HUES64 (cell line): ENCODE results near the gene BRDT.

Experiments used
- H3K27ac ChIP-seq: 2 replicates; pipeline ENCODE4 v1.7.0; 2013; ENCODE audit warnings: low read depth, low read length, inconsistent platforms
- H3K27me3 ChIP-seq: 2 replicates; pipeline ENCODE4 v1.6.1; 2013; ENCODE audit warnings: mild to moderate bottlenecking, low read length; ENCODE audit not compliant: insufficient read depth
- H3K36me3 ChIP-seq: 2 replicates; pipeline ENCODE4 v1.6.1; 2013; ENCODE audit warnings: mild to moderate bottlenecking, low read length; ENCODE audit not compliant: insufficient read depth
- H3K4me1 ChIP-seq: 2 replicates; pipeline ENCODE4 v1.6.1; 2013; ENCODE audit warnings: mild to moderate bottlenecking, low read length, moderate library complexity; ENCODE audit not compliant: insufficient read depth
- H3K4me3 ChIP-seq: 2 replicates; pipeline ENCODE4 v1.5.1; 2013; ENCODE audit warnings: mild to moderate bottlenecking, low read length, moderate library complexity
- H3K9ac ChIP-seq: 2 replicates; pipeline ENCODE4 v1.6.1; 2013; ENCODE audit warnings: mild to moderate bottlenecking, low read depth, low read length
- H3K9me3 ChIP-seq: 2 replicates; pipeline ENCODE4 v1.6.1; 2013; ENCODE audit warnings: low read depth, low read length; ENCODE audit not compliant: insufficient read depth
- WGBS: fragments of 150-250, 120-280 bp; methylation state at CpG from one replicate; pipeline ENCODE4 v1.1.7; 2013; ENCODE audit warnings: missing lambda C conversion rate; 5-methylcytosine and 5-hydroxymethylcytosine counted together

Gene BRDT

GRCh38 chr1:91929250-91929649 lies 20.0 kb upstream of the BRDT start:
- Histone ChIP-seq H3K9ac (no peak overlapping the region; the same call in 1 of the 2 replicates), H3K36me3 (no peaks in the 10 kb centered on the region), H3K4me1 (peaks cover 6% of the 10 kb centered on the region; the same call in 1 of the 2 replicates), H3K27me3 (no peaks in the 10 kb centered on the region), H3K4me3 (no peak overlapping the region), H3K9me3 (no peaks in the 10 kb centered on the region), H3K27ac (peak overlapping the region; percentile 23; the same call in 1 of the 2 replicates)
- WGBS = 47% methylated on average over 2 of the region's 2 CpGs

GRCh38 chr1:91937613-91938012 lies 11.6 kb upstream of the BRDT start:
- H3K36me3 ChIP-seq = no peaks in the 10 kb centered on the region
- H3K27me3 ChIP-seq = no peaks in the 10 kb centered on the region
- no peaks in the 10 kb centered on the region for H3K9me3 ChIP-seq
- 93% methylated on average over 10 of the region's 10 CpGs for WGBS
- no peaks in the 10 kb centered on the region for H3K4me1 ChIP-seq
- H3K27ac ChIP-seq = no peak overlapping the region
- no peak overlapping the region for H3K9ac ChIP-seq
- no peak overlapping the region for H3K4me3 ChIP-seq

- Histone ChIP-seq H3K27ac (no peak overlapping the region), H3K36me3 (no peaks in the 10 kb centered on the region), H3K27me3 (no peaks in the 10 kb centered on the region), H3K9ac (no peak overlapping the region), H3K4me3 (no peak overlapping the region), H3K4me1 (peaks cover 6% of the 10 kb centered on the region), H3K9me3 (no peaks in the 10 kb centered on the region)
- 77% methylated on average over 2 of the region's 3 CpGs for WGBS
Measured at GRCh38 chr1:91940496-91940895, 8.7 kb upstream of the BRDT start.

GRCh38 chr1:91944087-91944486 lies 5.1 kb upstream of the BRDT start:
- WGBS = 34% methylated on average over 2 of the region's 3 CpGs
- H3K27ac ChIP-seq = no peak overlapping the region

GRCh38 chr1:91948097-91948496 lies 1.1 kb upstream of the BRDT start:
- H3K27me3 ChIP-seq = no peaks in the 10 kb centered on the region
- peaks cover 6% of the 10 kb centered on the region for H3K4me1 ChIP-seq
- no peak overlapping the region for H3K9ac ChIP-seq
- WGBS = 95% methylated on average over 4 of the region's 4 CpGs
- H3K36me3 ChIP-seq = no peaks in the 10 kb centered on the region
- no peaks in the 10 kb centered on the region for H3K9me3 ChIP-seq
- no peak overlapping the region for H3K27ac ChIP-seq
- H3K4me3 ChIP-seq = no peak overlapping the region

More at GRCh38 chr1:91944087-91944486, 5.1 kb upstream of the BRDT start:
- Histone ChIP-seq H3K4me3 (no peak overlapping the region), H3K9ac (no peak overlapping the region), H3K4me1 (peaks cover 6% of the 10 kb centered on the region), H3K9me3 (no peaks in the 10 kb centered on the region), H3K27me3 (no peaks in the 10 kb centered on the region), H3K36me3 (no peaks in the 10 kb centered on the region)

GRCh38 chr1:91948501-91949355 lies 473 bp upstream of the BRDT start:
- H3K27me3 ChIP-seq = no peaks in the 10 kb centered on the region
- H3K27ac ChIP-seq = no peak overlapping the region
- no peak overlapping the region for H3K9ac ChIP-seq
- peaks cover 3% of the 10 kb centered on the region for H3K4me1 ChIP-seq
- no peaks in the 10 kb centered on the region for H3K9me3 ChIP-seq
- H3K36me3 ChIP-seq = no peaks in the 10 kb centered on the region
- no peak overlapping the region for H3K4me3 ChIP-seq
- WGBS = 92% methylated on average over 28 of the region's 29 CpGs

- 44% methylated on average over 2 of the region's 2 CpGs for WGBS
- no peak overlapping the region for H3K27ac ChIP-seq
- no peaks in the 10 kb centered on the region for H3K9me3 ChIP-seq
- H3K36me3 ChIP-seq = no peaks in the 10 kb centered on the region
- H3K9ac ChIP-seq = no peak overlapping the region
- no peaks in the 10 kb centered on the region for H3K27me3 ChIP-seq
- H3K4me1 ChIP-seq = no peaks in the 10 kb centered on the region
- H3K4me3 ChIP-seq = no peak overlapping the region
Measured at GRCh38 chr1:91952187-91952586, 3.0 kb downstream of the BRDT start.

GRCh38 chr1:91958926-91959325 lies 9.7 kb downstream of the BRDT start:
- Histone ChIP-seq H3K27ac (no peak overlapping the region), H3K4me1 (no peaks in the 10 kb centered on the region), H3K36me3 (no peaks in the 10 kb centered on the region), H3K4me3 (no peak overlapping the region), H3K9ac (no peak overlapping the region), H3K9me3 (no peaks in the 10 kb centered on the region), H3K27me3 (no peaks in the 10 kb centered on the region)
- WGBS = 97% methylated on average over 2 of the region's 5 CpGs

GRCh38 chr1:91968334-91968733 lies 19.1 kb downstream of the BRDT start:
- no peaks in the 10 kb centered on the region for H3K36me3 ChIP-seq
- WGBS = 87% methylated on average over 1 of the region's 2 CpGs

GRCh38 chr1:91979383-91979782 lies 30.2 kb downstream of the BRDT start:
- H3K4me3 ChIP-seq = no peak overlapping the region
- no peaks in the 10 kb centered on the region for H3K36me3 ChIP-seq

More at GRCh38 chr1:91968334-91968733, 19.1 kb downstream of the BRDT start:
- Histone ChIP-seq H3K27ac (no peak overlapping the region), H3K9ac (no peak overlapping the region), H3K4me3 (no peak overlapping the region), H3K4me1 (no peaks in the 10 kb centered on the region), H3K9me3 (no peaks in the 10 kb centered on the region), H3K27me3 (no peaks in the 10 kb centered on the region)

GRCh38 chr1:91980663-91981062 lies 31.5 kb downstream of the BRDT start:
- Histone ChIP-seq H3K9me3 (no peaks in the 10 kb centered on the region), H3K4me1 (no peaks in the 10 kb centered on the region), H3K4me3 (no peak overlapping the region), H3K27ac (no peak overlapping the region), H3K27me3 (no peaks in the 10 kb centered on the region), H3K9ac (no peak overlapping the region), H3K36me3 (no peaks in the 10 kb centered on the region)
- 100% methylated on average over 2 of the region's 3 CpGs for WGBS

More at GRCh38 chr1:91979383-91979782, 30.2 kb downstream of the BRDT start:
- no peak overlapping the region for H3K27ac ChIP-seq
- no peaks in the 10 kb centered on the region for H3K4me1 ChIP-seq
- no peaks in the 10 kb centered on the region for H3K9me3 ChIP-seq
- WGBS = 96% methylated on average over 7 of the region's 7 CpGs
- H3K27me3 ChIP-seq = no peaks in the 10 kb centered on the region
- no peak overlapping the region for H3K9ac ChIP-seq
